HT-29 (cell line): Measurements from ENCODE around the gene CDK6. TPM values are rescaled to one million over a fixed set of nuclear protein-coding genes. Genes with fewer than 3 reads are reported as not detected.

Experiments
- DNase-seq: peaks from one replicate; pipeline ENCODE4 v3.0.0-alpha.2; 2015; ENCODE audit warnings: low spot score
- total RNA-seq: library from RNA; depleted of rRNA; stranded (reverse); fragments of >200 nt; shearing (Covaris generic); gene quantifications from 2 replicates; pipeline ENCODE4 v1.2.3, GENCODE V29; 2014

The CDK6 gene
- total RNA-seq, 1 experiment from 2014 or later, result 48.8 TPM

- DNase-seq, result peak; percentile 56
These were observed 153.4 kb downstream of the CDK6 start for GRCh38 chr7:92682903-92683539.

- no peak for DNase-seq
These were observed 154.0 kb downstream of the CDK6 start for GRCh38 chr7:92682330-92682729.

- no peak for DNase-seq
These were observed 154.7 kb downstream of the CDK6 start for GRCh38 chr7:92681633-92682032.

GRCh38 chr7:92680442-92680841 lies 155.9 kb downstream of the CDK6 start:
- no peak for DNase-seq

- no peak for DNase-seq
These were observed 158.0 kb downstream of the CDK6 start for GRCh38 chr7:92678291-92678920.

GRCh38 chr7:92674379-92674778 lies 162.0 kb downstream of the CDK6 start:
- no peak for DNase-seq

- DNase-seq, result no peak
These were observed 164.7 kb downstream of the CDK6 start for GRCh38 chr7:92671505-92672169.

- no peak for DNase-seq
These were observed 166.0 kb downstream of the CDK6 start for GRCh38 chr7:92670204-92670851.

- DNase-seq, result no peak
These were observed 166.7 kb downstream of the CDK6 start for GRCh38 chr7:92669616-92670165.

GRCh38 chr7:92668564-92668963 lies 167.8 kb downstream of the CDK6 start:
- no peak for DNase-seq

GRCh38 chr7:92667816-92668535 lies 168.4 kb downstream of the CDK6 start:
- DNase-seq, result no peak

GRCh38 chr7:92665926-92666325 lies 170.4 kb downstream of the CDK6 start:
- DNase-seq, result no peak

- no peak for DNase-seq
These were observed 174.7 kb downstream of the CDK6 start for GRCh38 chr7:92661651-92662050.

GRCh38 chr7:92658671-92659070 lies 177.7 kb downstream of the CDK6 start:
- no peak for DNase-seq

GRCh38 chr7:92657391-92657790 lies 179.0 kb downstream of the CDK6 start:
- DNase-seq, result no peak

- DNase-seq, result no peak
These were observed 180.3 kb downstream of the CDK6 start for GRCh38 chr7:92656121-92656520.

GRCh38 chr7:92655346-92655884 lies 181.0 kb downstream of the CDK6 start:
- DNase-seq, result no peak

- DNase-seq, result peak; percentile 22
These were observed 183.2 kb downstream of the CDK6 start for GRCh38 chr7:92653136-92653535.

GRCh38 chr7:92652536-92652935 lies 183.8 kb downstream of the CDK6 start:
- DNase-seq, result peak; percentile 75

- DNase-seq, result no peak
These were observed 186.0 kb downstream of the CDK6 start for GRCh38 chr7:92650391-92650790.

- no peak for DNase-seq
These were observed 188.3 kb downstream of the CDK6 start for GRCh38 chr7:92648067-92648466.
